ENCODE measurements around the gene PTCHD1.

The PTCHD1 gene

DNA sequence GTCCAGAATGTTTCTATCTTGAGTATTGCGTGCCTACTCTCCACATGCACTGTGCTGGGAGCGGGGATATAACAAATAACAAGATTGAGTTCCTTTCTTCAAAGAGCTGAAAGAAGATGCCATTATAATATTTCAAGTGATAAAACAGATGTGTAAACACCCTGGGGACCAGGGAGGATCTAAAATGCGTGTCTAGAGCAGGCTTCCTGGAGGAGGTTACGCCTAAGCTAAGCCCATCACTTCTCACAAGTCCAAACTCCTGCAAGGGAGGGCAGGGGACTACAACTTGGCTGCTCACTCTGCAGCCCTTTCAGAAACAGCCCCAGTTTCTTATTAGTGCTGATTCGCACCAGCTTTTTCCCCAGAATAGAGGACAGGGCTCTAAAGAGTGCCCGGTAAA is 21.5 kb downstream of the PTCHD1 start:
- no peak for DNase-seq (ENCODE audit: low read depth, low spot score)

GRCh38 chrX:23364416-23364815 is 29.8 kb downstream of the PTCHD1 start:
- DNase-seq (ENCODE audit: low read depth, low spot score): no peak

GRCh38 chrX:23365541-23365940 is 30.9 kb downstream of the PTCHD1 start:
- DNase-seq (ENCODE audit: low read depth, low spot score): no peak

- no peak for DNase-seq (ENCODE audit: low read depth, low spot score)
Observed at GRCh38 chrX:23366914-23367313, 32.3 kb downstream of the PTCHD1 start.

DNA sequence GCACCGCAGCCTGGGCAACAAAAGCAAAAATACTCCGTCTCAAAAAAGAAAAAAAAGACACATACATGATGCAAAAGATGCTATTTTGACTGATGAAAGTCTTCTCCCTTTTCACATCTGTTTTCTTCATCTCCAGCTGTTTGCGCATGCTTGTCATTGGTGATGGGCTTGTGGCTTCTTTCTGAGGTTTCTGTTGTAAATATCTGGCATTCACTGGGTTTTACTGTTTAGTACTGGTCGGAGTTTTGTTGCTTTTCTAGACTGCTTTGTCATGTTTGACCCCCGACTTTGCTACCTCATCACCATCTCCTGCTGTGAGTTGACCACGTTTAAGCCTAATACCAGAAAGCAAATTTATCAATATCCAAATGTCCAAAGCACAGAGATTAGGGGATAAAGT is 34.4 kb downstream of the PTCHD1 start:
- no peak for DNase-seq (ENCODE audit: low read depth, low spot score)

- no peak for DNase-seq (ENCODE audit: low read depth, low spot score)
Observed at GRCh38 chrX:23372220-23372902, 37.7 kb downstream of the PTCHD1 start.

- DNase-seq (ENCODE audit: low read depth, low spot score): no peak
Observed at GRCh38 chrX:23373129-23373804, 38.6 kb downstream of the PTCHD1 start.

- DNase-seq (ENCODE audit: low read depth, low spot score): no peak
Observed at GRCh38 chrX:23374291-23374690, 39.6 kb downstream of the PTCHD1 start.

- no peak for DNase-seq (ENCODE audit: low read depth, low spot score)
Observed at GRCh38 chrX:23376581-23376980, 41.9 kb downstream of the PTCHD1 start.

GRCh38 chrX:23380581-23380980 is 45.9 kb downstream of the PTCHD1 start:
- no peak for DNase-seq (ENCODE audit: low read depth, low spot score)

DNA sequence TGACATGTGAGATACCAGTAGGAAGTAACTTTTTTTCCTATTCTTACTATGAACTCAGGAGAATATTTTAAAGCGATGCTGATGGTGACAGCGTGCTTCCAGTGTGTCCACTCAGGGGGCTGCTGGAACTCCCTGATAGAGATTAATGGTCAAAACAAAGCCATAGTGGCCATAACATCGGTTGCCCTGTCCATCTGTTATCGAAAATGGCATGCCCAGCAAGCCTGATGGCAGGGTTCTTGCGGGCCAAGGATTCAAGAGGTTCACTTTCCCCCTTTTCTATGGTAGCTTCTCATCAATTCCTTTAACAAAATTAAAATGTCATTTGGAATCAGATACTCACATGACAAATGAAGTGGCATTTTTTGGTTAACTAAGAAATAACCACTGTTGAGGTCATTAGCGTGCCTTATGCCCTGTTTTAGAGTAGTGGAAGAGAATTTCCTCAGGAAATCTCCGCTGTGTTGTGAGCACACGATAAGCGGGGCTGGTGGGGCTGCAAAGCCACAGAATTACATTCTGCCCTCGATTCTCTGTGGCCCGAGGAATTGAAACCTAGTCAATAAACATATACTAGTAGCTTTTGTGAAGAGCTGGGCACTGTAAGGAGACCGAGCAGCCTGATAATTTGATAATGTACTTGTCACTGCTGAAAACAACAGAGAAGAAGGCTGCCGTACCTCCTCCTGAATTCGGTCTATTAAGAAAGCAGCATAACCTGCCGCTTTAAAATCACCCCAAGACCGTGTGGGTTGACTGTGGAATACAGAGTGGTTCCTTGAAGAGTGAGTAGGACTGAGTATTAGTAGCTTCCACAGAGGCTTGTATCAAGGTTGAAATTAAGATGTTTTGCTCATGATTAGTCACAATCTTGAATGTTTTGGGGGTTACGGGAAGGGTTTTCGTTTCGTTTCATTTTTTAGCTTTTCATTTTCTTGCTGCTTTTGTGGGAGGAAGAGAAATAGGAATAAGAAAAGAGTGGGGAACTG is 46.7 kb downstream of the PTCHD1 start:
- DNase-seq (ENCODE audit: low read depth, low spot score): no peak

DNA sequence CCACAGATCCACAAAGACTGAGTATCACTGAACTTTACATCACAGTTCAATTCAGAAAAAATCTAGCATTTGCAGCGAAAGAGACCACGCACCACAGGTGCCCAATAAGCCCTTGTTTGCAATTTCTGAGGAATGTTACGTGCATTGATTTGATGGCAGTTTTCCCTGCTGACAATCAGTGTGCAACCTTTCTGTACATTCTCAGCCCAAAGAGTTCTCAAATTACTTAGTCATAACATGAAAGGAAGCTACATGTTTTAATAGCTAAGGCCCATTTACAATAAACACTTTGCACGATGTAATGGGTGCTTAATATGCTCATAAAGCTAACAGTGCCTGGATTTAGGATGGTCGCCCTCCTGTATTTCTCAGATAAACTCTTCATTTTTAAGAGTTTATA is 47.9 kb downstream of the PTCHD1 start:
- DNase-seq (ENCODE audit: low read depth, low spot score): no peak

DNA sequence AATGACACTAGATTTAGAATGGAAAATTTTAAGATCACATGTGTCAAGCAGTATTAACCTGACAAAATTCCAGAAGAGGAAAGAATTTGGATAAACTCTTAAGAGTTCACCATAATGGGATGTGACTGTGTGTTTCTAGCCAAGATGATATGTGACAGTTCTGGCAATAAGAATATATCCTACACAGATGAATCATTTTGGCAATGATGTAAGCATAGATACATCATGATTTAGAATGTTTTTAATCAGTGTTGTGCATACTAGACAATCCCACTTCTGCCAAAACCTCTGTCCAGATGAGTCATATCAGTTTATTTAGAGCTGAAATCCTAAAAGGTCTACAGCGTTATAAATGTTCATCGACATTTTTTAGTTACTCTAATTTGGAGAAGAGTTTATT is 48.8 kb downstream of the PTCHD1 start:
- no peak for DNase-seq (ENCODE audit: low read depth, low spot score)

GRCh38 chrX:23385242-23385641 is 50.6 kb downstream of the PTCHD1 start:
- no peak for DNase-seq (ENCODE audit: low read depth, low spot score)

DNA sequence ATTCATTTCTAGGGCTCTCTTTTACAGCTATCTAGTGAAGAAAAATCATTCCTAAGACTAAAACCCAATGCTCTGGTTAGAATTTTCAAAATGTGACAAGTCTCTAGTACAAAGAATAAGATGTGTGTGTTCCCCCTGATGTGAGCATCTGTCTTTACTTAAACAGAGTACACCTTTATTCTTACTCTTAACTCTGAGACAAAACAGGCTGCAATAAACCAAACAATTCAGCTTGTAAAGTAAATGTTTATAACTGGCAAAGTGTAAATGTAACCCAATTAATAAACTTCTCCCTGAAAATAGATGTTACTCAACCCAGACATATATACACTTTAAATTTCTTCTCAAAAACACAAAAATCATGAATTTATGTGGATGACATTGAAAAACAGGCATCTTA is 51.6 kb downstream of the PTCHD1 start:
- DNase-seq (ENCODE audit: low read depth, low spot score): no peak

DNA sequence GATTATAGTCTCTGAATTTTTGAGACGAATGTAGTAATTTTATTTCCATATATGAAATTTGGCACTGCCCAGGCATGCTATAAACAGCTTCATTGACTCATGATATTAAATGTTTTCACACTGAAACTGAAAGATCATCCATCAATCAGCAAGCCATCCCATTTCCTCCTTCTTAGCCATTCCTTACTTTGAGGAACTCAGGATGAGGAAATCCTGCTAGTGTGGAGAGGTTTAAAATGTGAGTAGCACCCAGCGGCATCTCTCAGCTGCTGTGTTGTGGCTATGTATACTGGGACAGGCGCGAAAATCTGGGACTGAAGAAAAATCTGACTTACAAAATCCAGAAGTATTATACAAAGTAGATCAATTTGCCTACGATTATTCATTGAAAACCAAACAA is 52.1 kb downstream of the PTCHD1 start:
- DNase-seq (ENCODE audit: low read depth, low spot score): no peak

DNA sequence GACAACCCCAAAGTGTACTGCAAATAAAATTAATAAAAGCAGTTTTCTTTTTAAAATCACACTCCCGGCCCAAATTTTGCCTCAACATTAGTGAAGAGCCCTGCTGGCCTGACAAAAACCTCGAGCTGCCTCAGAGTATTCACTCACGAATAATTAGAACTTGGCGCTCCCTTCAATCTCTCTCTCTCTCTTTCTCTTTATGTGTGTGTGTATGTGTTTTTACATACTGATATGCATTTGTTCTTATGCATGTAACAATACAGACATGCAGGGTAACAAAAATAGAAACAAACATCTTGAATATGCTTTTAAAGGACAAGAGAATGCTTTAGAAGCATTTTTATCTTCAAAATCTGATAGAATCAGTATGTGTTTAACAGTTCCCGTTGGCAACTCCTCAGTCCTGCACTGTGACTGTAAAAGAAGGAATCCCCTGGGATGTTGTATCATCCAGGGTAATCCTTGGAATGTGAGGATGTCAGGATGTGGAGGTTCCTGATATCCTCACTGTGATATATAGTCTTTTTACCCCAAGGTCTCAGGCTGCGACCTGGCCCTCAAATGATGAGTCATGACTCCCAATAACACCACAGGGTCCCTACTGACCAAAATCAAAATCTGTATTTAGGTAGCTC is 53.0 kb downstream of the PTCHD1 start:
- no peak for DNase-seq (ENCODE audit: low read depth, low spot score)

- no peak for DNase-seq (ENCODE audit: low read depth, low spot score)
Observed at GRCh38 chrX:23389196-23389792, 54.6 kb downstream of the PTCHD1 start.

GRCh38 chrX:23390979-23391378 is 56.3 kb downstream of the PTCHD1 start:
- DNase-seq (ENCODE audit: low read depth, low spot score): no peak

DNA sequence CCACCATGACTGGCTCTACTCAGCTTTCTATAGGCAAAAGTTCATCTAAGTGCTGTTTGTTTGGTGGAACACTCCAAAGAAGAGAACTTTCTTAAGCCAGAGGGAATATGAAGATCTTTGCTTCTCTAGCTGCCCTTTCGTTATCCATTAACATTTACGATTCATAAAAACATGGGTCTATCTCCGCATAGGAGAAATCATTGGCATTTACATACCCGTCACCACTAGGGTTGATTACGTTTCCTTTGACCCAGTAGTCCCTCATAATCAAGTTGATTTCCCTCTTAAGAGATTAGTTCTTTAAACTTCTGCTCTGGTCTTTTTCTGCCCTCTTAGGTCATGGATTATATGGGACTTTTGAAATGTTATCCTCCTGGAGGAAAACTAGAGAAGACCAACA is 57.5 kb downstream of the PTCHD1 start:
- DNase-seq (ENCODE audit: low read depth, low spot score): no peak

- no peak for DNase-seq (ENCODE audit: low read depth, low spot score)
Observed at GRCh38 chrX:23394421-23394820, 59.8 kb downstream of the PTCHD1 start.

All from activated CD4-positive, CD25-positive, alpha-beta regulatory T cell treated with anti-CD3 and anti-CD28 coated beads, Interleukin-2, amount 50 U/mL, for 16 hours (primary cell).